Body of pancreas (tissue), 4 donors: Measurements from ENCODE around the gene HECTD2. TPM values are rescaled to one million over a fixed set of nuclear protein-coding genes. Genes with fewer than 3 reads are reported as not detected.

ENCODE experiments used
- ATAC-seq: fragments of 150-250 bp; one replicate; pipeline ENCODE4 v1.9.1; 2016
- DNase-seq, 4 donors: peaks; one replicate each; pipeline ENCODE4 v3.0.0-alpha.2; 2019
- H3K27ac ChIP-seq, 4 donors: fragments of 200-600 bp; sonication (generic); 1 replicate in 3 of 4; 2 replicates in 1 of 4; pipeline versions ENCODE4 v1.5.1 to v1.6.1; 2016 to 2019; ENCODE audit warnings: mild to moderate bottlenecking in 1 of 4, mixed read lengths in 1 of 4, moderate library complexity in 1 of 4
- H3K27me3 ChIP-seq, 2 donors: fragments of 200-600 bp; sonication (generic); one replicate each; pipeline ENCODE4 v1.6.0; 2016; ENCODE audit warnings: mild to moderate bottlenecking in 1 of 2
- H3K36me3 ChIP-seq, 2 donors: fragments of 200-600 bp; sonication (generic); replicated peaks in 1 of 2; 2 replicates each; pipeline ENCODE4 v1.5.1; 2016; ENCODE audit warnings: low read depth in 2 of 2; ENCODE audit not compliant: insufficient read depth in 1 of 2
- H3K4me1 ChIP-seq: fragments of 200-600 bp; sonication (generic); one replicate; pipeline ENCODE4 v1.6.0; 2016
- H3K4me3 ChIP-seq, 2 donors: fragments of 200-600 bp; sonication (generic); 1 replicate in 1 of 2; 2 replicates in 1 of 2; pipeline ENCODE4 v1.5.1; 2016 to 2019
- H3K9me3 ChIP-seq, 3 donors: fragments of 200-600 bp; sonication (generic); 1 replicate in 2 of 3; 2 replicates in 1 of 3; pipeline ENCODE4 v1.5.1; 2016
- POLR2A ChIP-seq, 3 donors: fragments of 450-650 bp; IDR thresholded peaks; one replicate each; pipeline ENCODE4 v1.6.1; 2016; ENCODE audit warnings: antibody characterized with exemption in 3 of 3, mild to moderate bottlenecking in 2 of 3
- WGBS, 2 donors: methylation state at CpG; one replicate each; pipeline ENCODE4 v1.1.5; 2017; 5-methylcytosine and 5-hydroxymethylcytosine counted together
- intact Hi-C: fragments of 100-400 bp; cut with DNase I; formaldehyde crosslinking; loops from one replicate; pipeline ENCODE4 v1.15.1; 2023
- total RNA-seq, 2 donors: library from RNA; depleted of rRNA; stranded (reverse); fragments of >200 nt; gene quantifications; one replicate each; pipeline ENCODE4 v1.1.0, GENCODE V29; 2016
- TF ChIP-seq, protein P1 (sequence below), 7 experiments: fragments of 450-650 bp in 4 of 7; fragments of 200-600 bp in 3 of 7; sonication (generic) in 3 of 7; IDR thresholded peaks; one replicate each; pipeline ENCODE4 v1.5.1; 2016 to 2019; ENCODE audit warnings: antibody characterized with exemption in 7 of 7

HECTD2 gene
- total RNA-seq, 2 donors from 2014 or later: 10.2 to 13.0 TPM

DNA sequence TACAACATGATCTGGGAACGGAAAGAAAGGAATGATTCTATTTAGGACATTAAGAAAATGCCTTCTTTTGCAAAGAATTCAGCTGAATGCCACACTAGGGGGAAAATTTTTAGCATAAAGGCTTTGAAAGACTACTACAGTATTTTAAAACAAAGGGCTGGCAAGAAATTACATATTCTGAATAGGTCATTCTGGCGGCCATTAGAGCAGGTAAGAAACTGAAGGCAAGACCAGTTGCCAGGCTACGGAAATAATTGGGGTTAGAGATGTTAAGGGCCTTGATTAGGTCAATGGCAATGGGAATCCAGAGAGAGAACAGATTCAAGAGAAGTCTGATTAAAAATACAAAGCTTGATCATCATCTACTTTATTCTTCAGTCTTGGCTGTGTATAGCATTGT lies 3.8 kb upstream of the HECTD2 start:
- Histone ChIP-seq H3K27me3 (no peaks in the 10 kb centered on the region), H3K9me3 (no peaks in the 10 kb centered on the region), H3K27ac (no peak overlapping the region), H3K4me1 (peaks cover 7% of the 10 kb centered on the region), H3K4me3 (no peak overlapping the region), H3K36me3 (no peaks in the 10 kb centered on the region)
- intact Hi-C loops: no loop called here
- ATAC-seq (no peak), DNase-seq (no peak)
- 92 to 95% methylated on average over 3 of the region's 3 CpGs for WGBS, 2 donors
- no peak for TF ChIP-seq POLR2A (IDR thresholded peaks at IDR 0.05)
- TF ChIP-seq, protein P1, sequence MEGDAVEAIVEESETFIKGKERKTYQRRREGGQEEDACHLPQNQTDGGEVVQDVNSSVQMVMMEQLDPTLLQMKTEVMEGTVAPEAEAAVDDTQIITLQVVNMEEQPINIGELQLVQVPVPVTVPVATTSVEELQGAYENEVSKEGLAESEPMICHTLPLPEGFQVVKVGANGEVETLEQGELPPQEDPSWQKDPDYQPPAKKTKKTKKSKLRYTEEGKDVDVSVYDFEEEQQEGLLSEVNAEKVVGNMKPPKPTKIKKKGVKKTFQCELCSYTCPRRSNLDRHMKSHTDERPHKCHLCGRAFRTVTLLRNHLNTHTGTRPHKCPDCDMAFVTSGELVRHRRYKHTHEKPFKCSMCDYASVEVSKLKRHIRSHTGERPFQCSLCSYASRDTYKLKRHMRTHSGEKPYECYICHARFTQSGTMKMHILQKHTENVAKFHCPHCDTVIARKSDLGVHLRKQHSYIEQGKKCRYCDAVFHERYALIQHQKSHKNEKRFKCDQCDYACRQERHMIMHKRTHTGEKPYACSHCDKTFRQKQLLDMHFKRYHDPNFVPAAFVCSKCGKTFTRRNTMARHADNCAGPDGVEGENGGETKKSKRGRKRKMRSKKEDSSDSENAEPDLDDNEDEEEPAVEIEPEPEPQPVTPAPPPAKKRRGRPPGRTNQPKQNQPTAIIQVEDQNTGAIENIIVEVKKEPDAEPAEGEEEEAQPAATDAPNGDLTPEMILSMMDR (IDR thresholded peaks at IDR 0.05): no peak

DNA sequence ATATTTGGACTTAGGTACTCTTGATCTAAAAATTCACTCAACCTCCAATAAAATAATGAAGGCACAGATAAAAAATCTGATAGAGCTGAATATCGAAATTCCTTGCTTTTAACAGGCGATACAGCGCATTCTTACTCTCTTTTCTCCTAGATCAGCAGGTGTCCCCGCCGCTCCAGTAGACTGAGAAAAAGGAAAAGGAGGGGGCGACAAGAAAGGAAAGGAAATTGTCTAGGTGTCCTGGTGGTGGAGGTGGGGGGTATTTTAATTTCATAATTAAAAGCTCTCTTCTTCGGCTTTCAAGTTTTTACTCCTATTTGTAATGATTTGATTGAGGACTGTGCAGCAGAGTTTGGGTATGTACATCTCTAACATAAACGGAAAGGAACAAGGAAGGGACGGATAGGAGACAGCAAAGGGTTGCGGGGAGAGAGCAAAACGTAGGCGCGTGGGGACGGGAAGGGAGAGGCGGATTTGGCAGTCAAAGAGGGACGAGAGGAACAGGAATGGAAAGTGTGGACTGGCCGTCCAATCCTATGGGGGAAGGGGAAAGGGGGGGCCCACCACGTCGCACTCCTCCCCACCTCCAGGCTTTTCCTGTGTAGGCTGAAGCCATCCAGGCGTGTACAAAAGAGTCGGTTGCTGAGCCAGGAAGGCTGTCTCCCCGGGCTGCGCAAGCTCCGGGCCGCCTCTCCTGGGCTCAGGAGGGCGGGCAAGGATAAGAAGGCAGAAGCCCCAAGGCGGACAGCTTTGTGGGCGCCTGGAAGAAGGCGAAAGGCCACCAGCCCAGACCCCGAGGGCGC lies 875 bp upstream of the HECTD2 start:
- DNase-seq: peak; percentile 79 to 90 (median 83)
- Histone ChIP-seq H3K27ac (peak overlapping the region; percentile 97 to 100 (median 98)), H3K27me3 (no peaks in the 10 kb centered on the region), H3K9me3 (no peaks in the 10 kb centered on the region), H3K4me1 (peaks cover 9% of the 10 kb centered on the region), H3K4me3 (peak overlapping the region; percentile 70 to 72), H3K36me3 (no peaks in the 10 kb centered on the region)
- TF ChIP-seq, protein P1 (IDR thresholded peaks at IDR 0.05): peak in 3 of 7 experiments; percentile 1 to 35 (median 25)
- TF ChIP-seq POLR2A (IDR thresholded peaks at IDR 0.05): peak; percentile 72 to 97 (median 96)
- intact Hi-C loops: no loop called here
- WGBS, 2 donors: 0 to 1% methylated on average over 27 to 31 of the region's 31 CpGs
- ATAC-seq: peak; percentile 81

DNA sequence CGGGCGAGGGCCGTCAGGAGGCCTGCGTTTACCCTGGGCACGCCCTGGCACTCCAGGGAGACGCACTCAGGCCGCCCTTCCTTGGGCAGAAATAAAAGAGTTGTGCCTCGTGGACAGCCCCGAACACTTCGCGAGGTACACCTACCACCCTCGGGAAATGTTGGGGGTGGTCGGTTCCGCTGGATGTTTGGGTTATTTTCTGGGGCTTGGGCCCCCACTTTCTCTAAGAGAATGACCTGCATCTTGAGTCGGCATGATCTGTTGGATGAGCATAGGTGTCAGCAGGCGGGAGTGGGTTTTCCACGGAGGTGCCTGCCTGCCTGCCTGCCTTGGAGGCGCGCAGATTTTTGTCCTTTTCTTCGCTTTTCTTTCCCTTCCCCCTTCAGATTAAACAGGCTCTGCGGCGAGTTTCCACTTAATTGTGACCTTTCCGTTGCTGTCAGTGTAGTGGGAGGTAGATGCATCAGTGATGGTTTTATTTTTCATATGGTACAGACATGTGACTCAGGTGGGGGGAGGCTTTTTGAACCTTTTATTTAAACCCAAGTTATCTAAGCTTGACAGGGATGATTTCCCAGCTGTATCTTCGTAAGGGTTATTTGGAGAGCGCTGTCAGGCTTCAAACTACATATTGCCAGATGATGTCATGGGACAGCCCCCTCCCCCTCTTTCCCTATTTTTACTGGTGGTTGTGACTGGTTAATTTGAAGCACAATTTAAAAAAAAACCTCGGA lies 661 bp downstream of the HECTD2 start:
- DNase-seq (peak in 1 of 4 donors; percentile 20), ATAC-seq (no peak)
- no peak for TF ChIP-seq POLR2A (IDR thresholded peaks at IDR 0.05)
- TF ChIP-seq, protein P1 (IDR thresholded peaks at IDR 0.05): no peak
- peak overlapping the region; percentile 97 to 100 (median 98) for H3K27ac ChIP-seq
- no peaks in the 10 kb centered on the region for H3K27me3 ChIP-seq
- WGBS, 2 donors: 5 to 8% methylated on average over 18 to 26 of the region's 26 CpGs
- H3K4me1 ChIP-seq: peaks cover 13% of the 10 kb centered on the region
- no peaks in the 10 kb centered on the region for H3K9me3 ChIP-seq
- peak overlapping the region; percentile 12 to 35 for H3K4me3 ChIP-seq
- intact Hi-C loops: no loop called here
- no peaks in the 10 kb centered on the region for H3K36me3 ChIP-seq

DNA sequence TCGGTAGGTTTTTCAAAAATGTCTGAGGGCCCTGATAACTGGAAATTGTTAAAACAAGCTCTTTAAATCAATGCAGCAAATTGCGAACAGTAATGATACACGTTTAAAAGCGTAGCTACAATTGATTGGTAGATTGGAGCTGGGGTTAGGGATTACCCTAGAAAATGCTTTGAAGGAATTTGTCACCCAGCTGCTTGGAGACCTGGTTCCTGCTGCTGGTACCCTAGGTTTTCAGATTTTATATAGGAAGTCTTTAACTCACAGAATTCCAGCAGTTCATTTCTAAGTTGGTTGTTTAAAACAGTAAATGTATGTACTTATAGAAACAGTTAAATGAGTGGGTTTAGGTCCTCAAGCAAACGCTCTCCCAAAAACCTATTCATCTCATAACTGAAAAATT lies 1.5 kb downstream of the HECTD2 start:
- TF ChIP-seq, protein P1 (IDR thresholded peaks at IDR 0.05): no peak
- no peak for TF ChIP-seq POLR2A (IDR thresholded peaks at IDR 0.05)
- peaks cover 19% of the 10 kb centered on the region for H3K4me1 ChIP-seq
- intact Hi-C loops: no loop called here
- H3K27me3 ChIP-seq: no peaks in the 10 kb centered on the region
- no peak overlapping the region for H3K4me3 ChIP-seq
- no peaks in the 10 kb centered on the region for H3K9me3 ChIP-seq
- no peak overlapping the region for H3K27ac ChIP-seq
- no peak for ATAC-seq
- no peak for DNase-seq
- no peaks in the 10 kb centered on the region for H3K36me3 ChIP-seq
- WGBS, 2 donors: 80 to 84% methylated on average over 5 of the region's 5 CpGs
